Endothelial cell of umbilical vein (primary cell): ENCODE results near the gene EDARADD. TPM values are rescaled to one million over a fixed set of nuclear protein-coding genes. Genes with fewer than 3 reads are reported as not detected.

ENCODE experiments used
- BruUV-seq: library from RNA; stranded (reverse); fragments of 400-500 nt; replicated peaks from 2 replicates; lab custom pipeline; 2021; lab: Mats Ljungman, UMichigan
- CTCF ChIA-PET: fragments of 300-600, 350-600 bp; sonication (Branson Sonifier 250); formaldehyde crosslinking; loops from one replicate; lab custom pipeline; 2021; ENCODE audit warnings: antibody characterized with exemption, inconsistent platforms; lab: Charles Lee
- POLR2A ChIA-PET: fragments of 300-600, 350-600 bp; sonication (Branson Sonifier 250); formaldehyde crosslinking; loops from one replicate; lab custom pipeline; 2021; ENCODE audit warnings: antibody characterized with exemption, inconsistent platforms; lab: Charles Lee
- DNase-seq: peaks from one replicate; pipeline ENCODE4 v3.0.0-alpha.2; 2011; ENCODE audit warnings: low read depth, low spot score
- FAIRE-seq: peaks from 2 replicates; lab custom pipeline; 2011; peaks lifted over from hg19 to GRCh38; lab: Jason Lieb, UNC
- H2AFZ ChIP-seq: 2 replicates; pipeline ENCODE4 v1.6.0; 2012; ENCODE audit warnings: low read depth, low read length, control low read depth, inconsistent platforms
- H3K27ac ChIP-seq: 2 replicates; pipeline ENCODE4 v1.5.1; 2011; ENCODE audit warnings: low read depth, mild to moderate bottlenecking, control low read depth, low read length, moderate library complexity; ENCODE audit not compliant: insufficient read depth
- H3K27me3 ChIP-seq, 2 experiments: 2 replicates each; pipeline versions ENCODE4 v1.6.0 to v1.6.1; 2011; ENCODE audit warnings: low read length in 2 of 2, mixed read lengths in 1 of 2; ENCODE audit not compliant: control insufficient read depth in 2 of 2, insufficient read depth in 2 of 2
- H3K36me3 ChIP-seq, 2 experiments: 2 replicates in 1 of 2; 3 replicates in 1 of 2; pipeline ENCODE4 v1.5.1; 2011; ENCODE audit warnings: low read length in 2 of 2, mild to moderate bottlenecking in 1 of 2, moderate library complexity in 1 of 2; ENCODE audit not compliant: control insufficient read depth in 2 of 2, insufficient read depth in 2 of 2; ENCODE audit errors: extremely low read depth in 1 of 2
- H3K4me1 ChIP-seq: 3 replicates; pipeline ENCODE4 v1.5.1; 2011; ENCODE audit warnings: mild to moderate bottlenecking, low read length; ENCODE audit not compliant: control insufficient read depth, insufficient read depth; ENCODE audit errors: extremely low read depth
- H3K4me2 ChIP-seq: 2 replicates; pipeline ENCODE4 v1.6.1; 2011; ENCODE audit warnings: low read length, control low read depth, mixed read lengths; ENCODE audit not compliant: insufficient read depth
- H3K4me3 ChIP-seq, 3 experiments: fragments of 200-600 bp in 1 of 3; sonication (generic), shearing (Covaris generic) in 1 of 3; replicated peaks in 1 of 3; 2 replicates each; pipeline ENCODE4 v1.5.1; 2011 to 2016; ENCODE audit warnings: control low read depth in 3 of 3, low read length in 3 of 3, mild to moderate bottlenecking in 2 of 3, inconsistent platforms in 1 of 3, low read depth in 1 of 3, moderate library complexity in 1 of 3; ENCODE audit not compliant: insufficient read depth in 1 of 3
- H3K79me2 ChIP-seq: 2 replicates; pipeline ENCODE4 v1.6.0; 2012; ENCODE audit warnings: low read length, inconsistent platforms; ENCODE audit not compliant: control insufficient read depth, insufficient read depth
- H3K9ac ChIP-seq: replicated peaks from 2 replicates; pipeline ENCODE3; 2011; ENCODE audit warnings: low read length, control low read depth; ENCODE audit not compliant: insufficient read depth; ENCODE audit errors: extremely low read depth
- H3K9me1 ChIP-seq: replicated peaks from 3 replicates; pipeline ENCODE4 v1.6.0; 2011; ENCODE audit warnings: mild to moderate bottlenecking, low read length; ENCODE audit not compliant: control insufficient read depth, insufficient read depth; ENCODE audit errors: extremely low read depth
- H3K9me3 ChIP-seq: replicated peaks from 2 replicates; pipeline ENCODE4 v1.5.1; 2012; ENCODE audit warnings: low read length, inconsistent platforms; ENCODE audit not compliant: control insufficient read depth, insufficient read depth
- H4K20me1 ChIP-seq: replicated peaks from 2 replicates; pipeline ENCODE3; 2011; ENCODE audit warnings: mild to moderate bottlenecking, low read length; ENCODE audit not compliant: control insufficient read depth, insufficient read depth; ENCODE audit errors: extremely low read depth
- EZH2 ChIP-seq: IDR thresholded peaks from 2 replicates; pipeline ENCODE4 v1.6.1; 2012; ENCODE audit warnings: borderline replicate concordance, low read depth, mild to moderate bottlenecking, moderate library complexity, low read length, inconsistent platforms; ENCODE audit not compliant: severe bottlenecking
- FOS ChIP-seq: IDR thresholded peaks from 2 replicates; pipeline ENCODE4 v1.6.1; 2011; ENCODE audit warnings: mild to moderate bottlenecking, low read length, moderate library complexity, borderline replicate concordance; ENCODE audit not compliant: insufficient read depth
- GATA2 ChIP-seq: IDR thresholded peaks from 2 replicates; pipeline ENCODE4 v1.7.0; 2011; ENCODE audit warnings: low read depth, mild to moderate bottlenecking, moderate library complexity, mixed read lengths, low read length; ENCODE audit not compliant: insufficient read length, insufficient read depth
- JUN ChIP-seq: IDR thresholded peaks from 2 replicates; pipeline ENCODE4 v1.6.1; 2011; ENCODE audit warnings: borderline replicate concordance, low read depth; ENCODE audit not compliant: insufficient read length, insufficient read depth
- MYC ChIP-seq: IDR thresholded peaks from one replicate; pipeline ENCODE4 v1.6.1; 2011; ENCODE audit warnings: mild to moderate bottlenecking, low read depth, low read length
- POLR2A ChIP-seq: IDR thresholded peaks from 2 replicates; pipeline ENCODE4 v1.6.1; 2012; ENCODE audit warnings: low read depth, mild to moderate bottlenecking, control low read depth, low read length
- POLR2AphosphoS5 ChIP-seq: IDR thresholded peaks from 2 replicates; pipeline ENCODE4 v1.6.1; 2012; ENCODE audit warnings: low read depth, mild to moderate bottlenecking, control low read depth, low read length, moderate library complexity; ENCODE audit not compliant: insufficient read depth
- dilution Hi-C: fragments of 300-500 bp; cut with MboI; formaldehyde crosslinking; loops from one replicate; pipeline ENCODE4 v1.15.0; 2019; ENCODE audit warnings: low sequenced_read_pairs; ENCODE audit not compliant: extremely low pct_ligation_motif_present
- intact Hi-C: fragments of 100-400 bp; cut with micrococcal nuclease; formaldehyde crosslinking; loops from one replicate; pipeline ENCODE4 v1.10.0; 2022
- polyA plus RNA-seq, 4 experiments: library from polyadenylated mRNA; depleted of rRNA in 3 of 4; stranded (reverse) in 3 of 4; unstranded in 1 of 4; fragments of >200 nt; gene quantifications; 2 replicates each; pipeline versions ENCODE4 v1.2.1 to v1.2.3, GENCODE V29; 2011 to 2012; ENCODE audit warnings: missing spikeins in 1 of 4
- total RNA-seq: library from RNA; stranded (reverse); gene quantifications from 2 replicates; pipeline ENCODE4 v1.2.3, GENCODE V29; 2021
- TF ChIP-seq, protein P1 (sequence below): IDR thresholded peaks from 2 replicates; pipeline ENCODE4 v1.6.1; 2011; ENCODE audit not compliant: insufficient read depth, insufficient read length
- TF ChIP-seq, protein P2 (sequence below), 2 donors: IDR thresholded peaks; 1 replicate in 1 of 2; 2 replicates in 1 of 2; pipeline ENCODE4 v1.5.1; 2011; ENCODE audit warnings: low read length in 2 of 2, mild to moderate bottlenecking in 2 of 2, moderate library complexity in 2 of 2, control low read depth in 1 of 2, inconsistent platforms in 1 of 2, low read depth in 1 of 2; ENCODE audit not compliant: insufficient read depth in 1 of 2; ENCODE audit errors: extremely low read depth in 1 of 2

EDARADD gene
- total and polyA plus RNA-seq, 2 donors (not counting 3 experiments of a cell fraction or from before 2014, with no cell fraction given) = not detected

DNA sequence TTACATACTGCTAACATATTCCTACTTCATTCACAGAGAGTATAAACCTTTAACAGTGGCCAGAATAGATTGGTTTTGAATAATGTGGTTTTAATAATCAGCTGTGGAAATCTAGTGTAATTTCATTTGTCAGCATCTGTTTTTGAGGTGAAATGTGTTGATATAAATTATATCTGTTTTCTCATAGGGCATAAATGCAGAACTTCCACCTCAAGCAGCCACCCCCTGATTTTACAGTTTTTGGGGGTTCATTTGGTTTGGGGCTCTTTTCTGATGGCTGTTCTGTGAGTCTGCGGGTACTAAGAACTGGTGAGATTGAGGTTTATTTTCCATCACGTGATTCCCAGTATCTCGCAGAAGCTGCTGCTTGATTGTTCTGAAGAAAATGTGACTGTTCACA, 23.2 kb downstream of the EDARADD start:
- Histone ChIP-seq H3K9ac (no peak overlapping the region), H3K36me3 (no peaks in the 10 kb centered on the region), H4K20me1 (no peaks in the 10 kb centered on the region), H3K27me3 (no peaks in the 10 kb centered on the region), H3K9me1 (no peaks in the 10 kb centered on the region), H3K4me2 (no peak overlapping the region), H3K79me2 (no peaks in the 10 kb centered on the region), H3K9me3 (no peaks in the 10 kb centered on the region), H3K4me1 (no peaks in the 10 kb centered on the region), H2AFZ (no peak overlapping the region), H3K27ac (no peak overlapping the region), H3K4me3 (no peak overlapping the region)
- dilution Hi-C loops (no loop called here), intact Hi-C loops (no loop called here)
- DNase-seq = no peak
- ChIA-PET POLR2A (no interaction called here), CTCF (no interaction called here)
- no TSS peak for BruUV-seq
- FAIRE-seq = no peak
- TF ChIP-seq MYC (no peak), EZH2 (no peak), POLR2A (no peak), GATA2 (no peak), JUN (no peak), FOS (no peak), POLR2AphosphoS5 (no peak)
- TF ChIP-seq, protein P1, sequence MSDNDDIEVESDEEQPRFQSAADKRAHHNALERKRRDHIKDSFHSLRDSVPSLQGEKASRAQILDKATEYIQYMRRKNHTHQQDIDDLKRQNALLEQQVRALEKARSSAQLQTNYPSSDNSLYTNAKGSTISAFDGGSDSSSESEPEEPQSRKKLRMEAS = no peak
- TF ChIP-seq, protein P2, sequence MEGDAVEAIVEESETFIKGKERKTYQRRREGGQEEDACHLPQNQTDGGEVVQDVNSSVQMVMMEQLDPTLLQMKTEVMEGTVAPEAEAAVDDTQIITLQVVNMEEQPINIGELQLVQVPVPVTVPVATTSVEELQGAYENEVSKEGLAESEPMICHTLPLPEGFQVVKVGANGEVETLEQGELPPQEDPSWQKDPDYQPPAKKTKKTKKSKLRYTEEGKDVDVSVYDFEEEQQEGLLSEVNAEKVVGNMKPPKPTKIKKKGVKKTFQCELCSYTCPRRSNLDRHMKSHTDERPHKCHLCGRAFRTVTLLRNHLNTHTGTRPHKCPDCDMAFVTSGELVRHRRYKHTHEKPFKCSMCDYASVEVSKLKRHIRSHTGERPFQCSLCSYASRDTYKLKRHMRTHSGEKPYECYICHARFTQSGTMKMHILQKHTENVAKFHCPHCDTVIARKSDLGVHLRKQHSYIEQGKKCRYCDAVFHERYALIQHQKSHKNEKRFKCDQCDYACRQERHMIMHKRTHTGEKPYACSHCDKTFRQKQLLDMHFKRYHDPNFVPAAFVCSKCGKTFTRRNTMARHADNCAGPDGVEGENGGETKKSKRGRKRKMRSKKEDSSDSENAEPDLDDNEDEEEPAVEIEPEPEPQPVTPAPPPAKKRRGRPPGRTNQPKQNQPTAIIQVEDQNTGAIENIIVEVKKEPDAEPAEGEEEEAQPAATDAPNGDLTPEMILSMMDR (IDR thresholded peaks at IDR 0.05; ENCODE audit: extremely low read depth in 1 of 2, insufficient read depth in 1 of 2, low read depth in 1 of 2, low read length in 2 of 2) = no peak
